ENCODE measurements around the gene CTNND2.
A peak's percentile ranks its signal among the peaks of the same experiment; 100 is the strongest.

Gene CTNND2

GRCh38 chr5:11110128-11110527 lies 794.1 kb downstream of the CTNND2 start:
- H3K4me3 ChIP-seq (ENCODE audit: low read depth in 1 of 2, low read length in 2 of 2): no peak overlapping the region
- no peak overlapping the region for H3K27ac ChIP-seq (ENCODE audit: low read length)
- ATAC-seq (ENCODE audit: insufficient read depth, low read depth) (no peak), DNase-seq (no peak)
- no peak overlapping the region for H3K4me2 ChIP-seq (ENCODE audit: insufficient read depth, low read length)
- no peaks in the 10 kb centered on the region for H3K79me2 ChIP-seq (ENCODE audit: insufficient read depth, low read length)
- no peaks in the 10 kb centered on the region for H3K9me3 ChIP-seq (ENCODE audit: insufficient read depth, low read length, severe bottlenecking)
- H3K27me3 ChIP-seq (ENCODE audit: insufficient read depth, low read length, poor library complexity): no peaks in the 10 kb centered on the region
- no peaks in the 10 kb centered on the region for H3K4me1 ChIP-seq (ENCODE audit: insufficient read depth, low read length)
- no peaks in the 10 kb centered on the region for H4K20me1 ChIP-seq (ENCODE audit: insufficient read depth, low read length)
- H3K9ac ChIP-seq (ENCODE audit: low read depth, low read length): no peak overlapping the region
- peak; percentile 17 for TF ChIP-seq CTCF (IDR thresholded peaks at IDR 0.05; ENCODE audit: borderline replicate concordance, extremely low read depth, low read length, poor library complexity, severe bottlenecking)
- no peak for TF ChIP-seq EZH2 (IDR thresholded peaks at IDR 0.05; ENCODE audit: borderline replicate concordance, low read depth, low read length, severe bottlenecking)
- no peak overlapping the region for H2AFZ ChIP-seq (ENCODE audit: low read depth, low read length)
- no peaks in the 10 kb centered on the region for H3K36me3 ChIP-seq (ENCODE audit: insufficient read depth, low read length)

GRCh38 chr5:11105696-11106095 lies 798.5 kb downstream of the CTNND2 start:
- no peaks in the 10 kb centered on the region for H4K20me1 ChIP-seq (ENCODE audit: insufficient read depth, low read length)
- no peaks in the 10 kb centered on the region for H3K9me3 ChIP-seq (ENCODE audit: insufficient read depth, low read length, severe bottlenecking)
- H3K4me3 ChIP-seq (ENCODE audit: low read depth in 1 of 2, low read length in 2 of 2): no peak overlapping the region
- H3K4me1 ChIP-seq (ENCODE audit: insufficient read depth, low read length): no peaks in the 10 kb centered on the region
- ATAC-seq (ENCODE audit: insufficient read depth, low read depth) (no peak), DNase-seq (no peak)
- no peak overlapping the region for H3K4me2 ChIP-seq (ENCODE audit: insufficient read depth, low read length)
- H3K27me3 ChIP-seq (ENCODE audit: insufficient read depth, low read length, poor library complexity): no peaks in the 10 kb centered on the region
- TF ChIP-seq EZH2 (IDR thresholded peaks at IDR 0.05; ENCODE audit: borderline replicate concordance, low read depth, low read length, severe bottlenecking): no peak
- no peak for TF ChIP-seq CTCF (IDR thresholded peaks at IDR 0.05; ENCODE audit: borderline replicate concordance, extremely low read depth, low read length, poor library complexity, severe bottlenecking)
- no peaks in the 10 kb centered on the region for H3K79me2 ChIP-seq (ENCODE audit: insufficient read depth, low read length)
- no peak overlapping the region for H3K27ac ChIP-seq (ENCODE audit: low read length)
- H3K36me3 ChIP-seq (ENCODE audit: insufficient read depth, low read length): no peaks in the 10 kb centered on the region
- H3K9ac ChIP-seq (ENCODE audit: low read depth, low read length): no peak overlapping the region
- H2AFZ ChIP-seq (ENCODE audit: low read depth, low read length): no peak overlapping the region

- Histone ChIP-seq H3K27me3 (ENCODE audit: insufficient read depth, low read length, poor library complexity) (no peaks in the 10 kb centered on the region), H3K9me3 (ENCODE audit: insufficient read depth, low read length, severe bottlenecking) (no peaks in the 10 kb centered on the region), H3K4me1 (ENCODE audit: insufficient read depth, low read length) (no peaks in the 10 kb centered on the region), H2AFZ (ENCODE audit: low read depth, low read length) (no peak overlapping the region), H3K27ac (ENCODE audit: low read length) (no peak overlapping the region), H4K20me1 (ENCODE audit: insufficient read depth, low read length) (no peaks in the 10 kb centered on the region), H3K36me3 (ENCODE audit: insufficient read depth, low read length) (no peaks in the 10 kb centered on the region), H3K4me3 (ENCODE audit: low read depth in 1 of 2, low read length in 2 of 2) (no peak overlapping the region), H3K79me2 (ENCODE audit: insufficient read depth, low read length) (no peaks in the 10 kb centered on the region), H3K4me2 (ENCODE audit: insufficient read depth, low read length) (no peak overlapping the region), H3K9ac (ENCODE audit: low read depth, low read length) (no peak overlapping the region)
- DNase-seq: no peak
- ATAC-seq (ENCODE audit: insufficient read depth, low read depth): no peak
- no peak for TF ChIP-seq CTCF (IDR thresholded peaks at IDR 0.05; ENCODE audit: borderline replicate concordance, extremely low read depth, low read length, poor library complexity, severe bottlenecking)
- TF ChIP-seq EZH2 (IDR thresholded peaks at IDR 0.05; ENCODE audit: borderline replicate concordance, low read depth, low read length, severe bottlenecking): no peak
These were observed 799.6 kb downstream of the CTNND2 start for GRCh38 chr5:11104651-11105112.

GRCh38 chr5:11104210-11104609 lies 800.0 kb downstream of the CTNND2 start:
- H3K27me3 ChIP-seq (ENCODE audit: insufficient read depth, low read length, poor library complexity): no peaks in the 10 kb centered on the region
- H3K4me1 ChIP-seq (ENCODE audit: insufficient read depth, low read length): no peaks in the 10 kb centered on the region
- H3K4me3 ChIP-seq (ENCODE audit: low read depth in 1 of 2, low read length in 2 of 2): no peak overlapping the region
- H3K27ac ChIP-seq (ENCODE audit: low read length): no peak overlapping the region
- ATAC-seq (ENCODE audit: insufficient read depth, low read depth) (no peak), DNase-seq (no peak)
- no peaks in the 10 kb centered on the region for H3K36me3 ChIP-seq (ENCODE audit: insufficient read depth, low read length)
- no peak overlapping the region for H2AFZ ChIP-seq (ENCODE audit: low read depth, low read length)
- no peaks in the 10 kb centered on the region for H3K79me2 ChIP-seq (ENCODE audit: insufficient read depth, low read length)
- no peak overlapping the region for H3K9ac ChIP-seq (ENCODE audit: low read depth, low read length)
- no peak for TF ChIP-seq EZH2 (IDR thresholded peaks at IDR 0.05; ENCODE audit: borderline replicate concordance, low read depth, low read length, severe bottlenecking)
- no peak for TF ChIP-seq CTCF (IDR thresholded peaks at IDR 0.05; ENCODE audit: borderline replicate concordance, extremely low read depth, low read length, poor library complexity, severe bottlenecking)
- no peaks in the 10 kb centered on the region for H3K9me3 ChIP-seq (ENCODE audit: insufficient read depth, low read length, severe bottlenecking)
- no peak overlapping the region for H3K4me2 ChIP-seq (ENCODE audit: insufficient read depth, low read length)
- H4K20me1 ChIP-seq (ENCODE audit: insufficient read depth, low read length): no peaks in the 10 kb centered on the region

All from DND-41 (cell line).